Measurements from ENCODE around the gene EFCAB6.

Gene EFCAB6

DNA sequence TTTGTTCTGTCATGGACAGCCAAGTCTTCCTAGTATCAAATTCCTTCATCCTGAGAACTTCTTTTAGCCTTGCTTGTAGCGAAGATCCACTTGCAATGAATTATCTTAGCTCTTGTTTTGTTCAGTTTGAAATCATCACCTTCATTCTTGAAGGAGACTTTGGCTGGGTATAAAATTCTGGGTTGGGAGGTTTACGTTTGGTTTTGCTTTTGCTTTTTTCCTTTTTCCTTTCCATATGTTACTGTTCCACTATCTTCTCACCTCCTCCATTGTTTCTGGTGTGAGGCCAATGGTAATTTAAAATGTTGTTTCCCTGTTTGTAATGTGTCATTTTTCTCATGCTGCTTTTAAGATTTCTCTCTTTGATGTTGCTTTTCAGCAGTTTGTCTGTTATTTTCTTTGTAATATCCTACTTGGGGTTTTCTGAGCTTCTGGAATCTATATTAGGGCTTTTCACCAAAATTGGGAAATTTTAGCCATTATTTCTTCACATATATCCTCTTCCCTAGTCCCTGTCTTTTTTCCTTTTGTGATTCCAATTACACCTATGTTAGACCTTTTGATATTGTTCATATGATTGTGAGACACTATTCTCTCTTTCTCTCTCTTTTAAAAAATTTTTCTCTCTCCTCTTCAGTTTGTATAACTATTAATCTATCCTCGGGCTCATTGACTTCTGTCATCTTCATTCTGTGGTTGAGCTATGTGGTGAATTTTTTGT lies 172.7 kb downstream of the EFCAB6 start:
- TF ChIP-seq, protein P1, sequence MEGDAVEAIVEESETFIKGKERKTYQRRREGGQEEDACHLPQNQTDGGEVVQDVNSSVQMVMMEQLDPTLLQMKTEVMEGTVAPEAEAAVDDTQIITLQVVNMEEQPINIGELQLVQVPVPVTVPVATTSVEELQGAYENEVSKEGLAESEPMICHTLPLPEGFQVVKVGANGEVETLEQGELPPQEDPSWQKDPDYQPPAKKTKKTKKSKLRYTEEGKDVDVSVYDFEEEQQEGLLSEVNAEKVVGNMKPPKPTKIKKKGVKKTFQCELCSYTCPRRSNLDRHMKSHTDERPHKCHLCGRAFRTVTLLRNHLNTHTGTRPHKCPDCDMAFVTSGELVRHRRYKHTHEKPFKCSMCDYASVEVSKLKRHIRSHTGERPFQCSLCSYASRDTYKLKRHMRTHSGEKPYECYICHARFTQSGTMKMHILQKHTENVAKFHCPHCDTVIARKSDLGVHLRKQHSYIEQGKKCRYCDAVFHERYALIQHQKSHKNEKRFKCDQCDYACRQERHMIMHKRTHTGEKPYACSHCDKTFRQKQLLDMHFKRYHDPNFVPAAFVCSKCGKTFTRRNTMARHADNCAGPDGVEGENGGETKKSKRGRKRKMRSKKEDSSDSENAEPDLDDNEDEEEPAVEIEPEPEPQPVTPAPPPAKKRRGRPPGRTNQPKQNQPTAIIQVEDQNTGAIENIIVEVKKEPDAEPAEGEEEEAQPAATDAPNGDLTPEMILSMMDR (IDR thresholded peaks at IDR 0.05; ENCODE audit: insufficient read depth, low read length, missing control alignments) = no peak
- ChIA-PET POLR2A (no interaction called here), CTCF (no interaction called here)
- no peak for DNase-seq (ENCODE audit: low read depth, low spot score)
- no peak overlapping the region for H3K4me3 ChIP-seq (ENCODE audit: low read depth, low read length)

DNA sequence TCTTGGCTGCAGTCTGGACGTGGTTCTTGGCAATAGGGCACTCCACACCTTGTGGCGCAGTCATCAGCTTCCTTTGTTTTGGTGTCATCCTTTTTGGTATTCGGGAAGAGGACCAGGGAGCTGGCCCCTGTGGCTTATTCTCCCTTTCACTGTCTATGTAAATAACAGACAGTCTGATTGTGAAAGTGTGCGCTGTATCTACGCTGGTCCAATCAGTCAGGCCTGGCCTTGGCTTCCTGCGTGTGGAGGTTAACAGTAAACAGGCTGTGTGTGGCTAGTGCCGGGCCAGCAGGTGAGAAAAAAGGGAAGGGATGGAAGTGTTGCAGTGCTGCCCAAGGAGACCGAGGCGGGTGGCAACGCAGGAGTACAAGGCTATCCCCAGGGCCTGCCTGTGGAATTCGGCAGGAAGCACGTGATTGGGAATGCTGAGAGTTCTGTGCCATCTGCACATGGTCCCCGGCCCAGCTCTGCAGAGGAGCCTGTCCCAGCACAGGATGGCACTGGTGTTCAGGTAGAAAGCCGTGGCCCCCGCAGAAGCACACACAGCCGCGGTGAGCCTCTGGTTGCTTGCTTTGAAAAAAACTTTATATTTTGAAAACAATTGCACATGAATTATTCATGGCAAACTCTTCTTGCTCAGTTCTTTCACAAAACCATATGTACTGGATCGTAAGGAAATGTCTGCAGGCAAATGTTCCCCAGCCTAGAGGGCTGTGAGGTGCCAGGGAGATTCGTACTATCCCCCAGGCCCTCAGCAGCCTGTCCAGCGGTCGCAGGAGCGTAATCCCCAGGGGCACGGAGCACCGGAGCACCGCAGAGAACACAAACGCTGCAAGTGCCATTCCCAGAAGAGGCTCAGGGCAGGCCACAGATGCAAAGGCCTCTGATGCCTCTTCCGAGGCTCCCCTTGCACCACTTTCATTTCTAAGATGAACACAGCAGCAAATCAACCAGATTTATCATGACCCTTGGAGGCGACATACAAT lies 174.5 kb downstream of the EFCAB6 start:
- no peak for DNase-seq (ENCODE audit: low read depth, low spot score)
- CTCF ChIA-PET = no interaction called here
- no peak overlapping the region for H3K4me3 ChIP-seq (ENCODE audit: low read depth, low read length)
- POLR2A ChIA-PET = no interaction called here
- TF ChIP-seq, protein P1 (IDR thresholded peaks at IDR 0.05; ENCODE audit: insufficient read depth, low read length, missing control alignments) = no peak

DNA sequence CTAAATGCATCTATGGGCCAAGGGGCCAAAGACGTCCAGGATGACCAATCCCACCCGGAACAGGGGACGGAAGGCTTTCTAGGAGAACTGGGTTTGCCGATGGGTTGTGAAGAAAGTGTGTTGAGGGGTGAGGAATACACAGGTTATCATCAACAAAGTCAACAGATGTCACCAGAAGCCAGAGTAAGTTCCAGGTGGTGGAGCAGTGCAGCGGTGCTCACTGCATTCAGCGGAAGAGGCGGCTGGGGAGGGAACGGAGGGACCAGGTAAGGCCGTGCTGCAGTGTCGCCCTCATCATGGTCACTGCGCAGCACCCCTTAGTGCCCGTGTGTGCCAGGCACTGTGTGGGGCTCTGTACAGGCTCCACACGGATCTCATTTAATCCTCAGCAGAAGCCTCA lies 176.0 kb downstream of the EFCAB6 start:
- DNase-seq (ENCODE audit: low read depth, low spot score) = no peak
- POLR2A ChIA-PET = no interaction called here
- CTCF ChIA-PET = no interaction called here
- TF ChIP-seq, protein P1 (IDR thresholded peaks at IDR 0.05; ENCODE audit: insufficient read depth, low read length, missing control alignments) = no peak
- no peak overlapping the region for H3K4me3 ChIP-seq (ENCODE audit: low read depth, low read length)

DNA sequence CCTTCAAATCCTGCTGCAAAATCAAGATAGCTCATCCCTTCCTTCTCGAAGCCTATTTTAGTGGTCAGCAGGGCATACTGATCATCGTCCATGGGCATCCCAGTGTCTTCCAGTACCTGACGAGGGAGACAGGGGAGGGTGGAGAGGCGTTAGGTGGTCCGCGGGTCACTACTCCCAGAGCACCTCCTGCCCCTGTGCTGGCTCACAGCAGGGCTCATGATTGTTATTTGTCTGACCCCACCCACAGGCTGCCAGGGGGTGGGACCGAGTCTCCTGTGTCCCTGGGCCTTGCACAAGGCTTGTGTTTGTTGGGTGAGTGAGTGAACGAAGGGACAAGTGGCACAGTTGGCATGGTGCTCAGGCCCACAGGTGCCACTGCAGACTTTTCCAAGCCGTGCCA lies 177.0 kb downstream of the EFCAB6 start:
- H3K4me3 ChIP-seq (ENCODE audit: low read depth, low read length) = no peak overlapping the region
- DNase-seq (ENCODE audit: low read depth, low spot score) = no peak
- TF ChIP-seq, protein P1 (IDR thresholded peaks at IDR 0.05; ENCODE audit: insufficient read depth, low read length, missing control alignments) = no peak
- ChIA-PET POLR2A (no interaction called here), CTCF (no interaction called here)

DNA sequence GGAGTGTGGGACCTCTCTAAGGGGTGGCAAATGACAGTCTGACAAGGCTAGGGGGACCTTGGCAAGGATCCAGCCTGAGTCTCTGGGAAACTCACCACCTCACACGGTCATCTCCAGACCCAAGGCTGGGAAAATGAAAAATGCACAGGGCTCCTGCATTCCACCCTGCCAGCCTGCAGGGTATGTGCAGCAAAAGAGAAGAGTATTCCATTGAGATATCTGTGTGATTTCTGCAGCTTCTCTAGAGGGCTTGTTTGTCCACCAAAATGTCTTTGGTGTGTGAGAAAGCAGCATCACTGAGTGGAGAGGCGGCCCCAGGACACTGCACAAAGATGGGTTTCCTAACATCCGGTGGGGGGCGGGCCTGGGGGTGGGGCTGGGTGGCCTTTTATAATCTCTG lies 177.8 kb downstream of the EFCAB6 start:
- H3K4me3 ChIP-seq (ENCODE audit: low read depth, low read length) = no peak overlapping the region
- TF ChIP-seq, protein P1 (IDR thresholded peaks at IDR 0.05; ENCODE audit: insufficient read depth, low read length, missing control alignments) = no peak
- ChIA-PET POLR2A (no interaction called here), CTCF (no interaction called here)
- DNase-seq (ENCODE audit: low read depth, low spot score) = no peak

DNA sequence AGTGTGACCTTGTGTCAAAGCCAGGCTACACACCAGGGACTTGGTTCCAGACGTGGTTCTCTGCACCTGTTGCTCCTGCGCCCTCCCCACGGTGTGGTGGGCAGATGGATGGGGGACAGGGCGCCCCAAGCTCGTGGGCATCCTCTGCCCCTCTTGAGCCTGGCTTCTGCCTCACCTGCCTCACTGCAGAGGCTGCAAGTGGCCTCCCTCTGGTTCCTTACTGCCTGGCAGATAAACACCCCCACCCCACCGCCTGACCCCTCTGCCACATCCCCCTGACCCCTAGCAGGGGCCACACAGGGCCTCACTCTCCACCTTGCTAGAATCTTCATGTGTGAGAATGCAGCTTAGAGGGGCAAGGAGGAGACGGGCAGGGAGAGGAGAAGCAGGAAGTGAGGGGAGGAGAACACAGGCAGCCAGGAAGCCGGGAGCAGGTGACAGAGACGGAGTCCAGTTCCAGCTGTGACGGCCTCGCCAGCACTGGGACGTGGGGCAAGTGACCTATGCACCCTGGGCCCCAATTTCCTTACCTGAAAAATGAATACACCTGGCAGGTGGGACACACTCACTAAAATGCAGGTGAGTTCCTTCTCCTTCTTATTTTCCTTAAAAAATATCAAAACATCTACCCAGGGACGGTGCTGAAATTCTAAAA lies 178.3 kb downstream of the EFCAB6 start:
- ChIA-PET POLR2A (no interaction called here), CTCF (no interaction called here)
- H3K4me3 ChIP-seq (ENCODE audit: low read depth, low read length) = no peak overlapping the region
- DNase-seq (ENCODE audit: low read depth, low spot score) = no peak
- TF ChIP-seq, protein P1 (IDR thresholded peaks at IDR 0.05; ENCODE audit: insufficient read depth, low read length, missing control alignments) = no peak

Measured in AG04449 (cell line).